NCI-H2107 treated with DMSO at 0.1 percent for 48 hours (cell line): Measurements from ENCODE around the gene ALDH3B2.
"Not testable (repeated sequence)": the region's sequence is repeated elsewhere in the genome, so short reads cannot be mapped to it uniquely, and the experiment has no call there.

Experiments used
- DNase-seq: peaks from one replicate; lab custom pipeline; 2025; ENCODE audit not compliant: unreplicated experiment; lab: John Stamatoyannopoulos, UW

ALDH3B2 gene

GRCh38 chr11:67662835-67663531 lies 11.4 kb downstream of the ALDH3B2 start:
- DNase-seq = no peak

GRCh38 chr11:67662142-67662834 lies 12.1 kb downstream of the ALDH3B2 start:
- DNase-seq = no peak

GRCh38 chr11:67660752-67661151 lies 13.7 kb downstream of the ALDH3B2 start:
- DNase-seq = not testable (repeated sequence)

DNA sequence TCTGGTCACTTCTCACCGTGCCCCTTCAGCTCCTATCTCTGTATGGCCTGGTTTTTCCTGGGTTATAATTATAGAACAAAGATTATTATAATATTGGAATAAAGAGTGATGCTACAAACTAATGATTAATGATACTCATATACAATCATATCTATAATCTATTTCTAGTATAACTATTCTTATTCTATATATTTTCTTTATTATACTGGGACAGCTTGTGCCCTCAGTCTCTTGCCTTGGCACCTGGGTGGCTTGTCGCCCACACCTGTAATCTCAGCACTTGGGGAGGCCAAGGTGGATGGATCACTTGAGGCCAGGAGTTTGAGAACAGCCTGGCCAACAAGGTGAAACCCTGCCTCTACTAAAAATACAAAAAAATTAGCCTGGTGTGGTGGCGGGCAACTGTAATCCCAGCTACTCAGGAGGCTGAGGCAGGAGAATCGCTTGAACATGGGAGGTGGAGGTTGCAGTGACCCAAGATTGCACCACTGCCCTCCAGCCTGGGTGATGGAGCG lies 14.7 kb downstream of the ALDH3B2 start:
- DNase-seq = not testable (repeated sequence)

- DNase-seq = no peak
Observed at GRCh38 chr11:67657300-67657699, 17.1 kb downstream of the ALDH3B2 start.

GRCh38 chr11:67656278-67656922 lies 18.0 kb downstream of the ALDH3B2 start:
- DNase-seq = no peak

DNA sequence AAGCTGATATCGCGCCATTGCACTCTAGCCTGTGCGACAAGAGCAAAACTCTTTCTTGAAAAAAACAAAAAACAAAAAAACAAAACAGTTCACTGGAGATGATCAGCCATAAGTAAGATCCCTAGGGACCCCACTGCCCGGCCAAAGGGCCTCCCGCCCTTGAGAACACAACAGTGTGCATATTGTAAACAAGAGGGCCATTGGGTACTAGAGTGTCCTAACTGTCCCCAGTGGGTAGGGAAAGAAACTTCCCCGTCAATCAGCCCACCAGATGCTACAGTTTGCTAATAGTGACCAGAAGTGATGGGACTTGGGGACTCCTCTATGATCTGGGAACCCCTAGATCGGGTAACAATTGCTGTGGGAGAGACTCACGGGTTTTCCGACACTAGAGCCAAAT lies 20.2 kb downstream of the ALDH3B2 start:
- DNase-seq = no peak

- no peak for DNase-seq
Observed at GRCh38 chr11:67652965-67653845, 21.2 kb downstream of the ALDH3B2 start.

GRCh38 chr11:67651976-67652781 lies 22.2 kb downstream of the ALDH3B2 start:
- no peak for DNase-seq

- no peak for DNase-seq
Observed at GRCh38 chr11:67649634-67650510, 24.6 kb downstream of the ALDH3B2 start.

GRCh38 chr11:67648796-67649613 lies 25.4 kb downstream of the ALDH3B2 start:
- DNase-seq = no peak

DNA sequence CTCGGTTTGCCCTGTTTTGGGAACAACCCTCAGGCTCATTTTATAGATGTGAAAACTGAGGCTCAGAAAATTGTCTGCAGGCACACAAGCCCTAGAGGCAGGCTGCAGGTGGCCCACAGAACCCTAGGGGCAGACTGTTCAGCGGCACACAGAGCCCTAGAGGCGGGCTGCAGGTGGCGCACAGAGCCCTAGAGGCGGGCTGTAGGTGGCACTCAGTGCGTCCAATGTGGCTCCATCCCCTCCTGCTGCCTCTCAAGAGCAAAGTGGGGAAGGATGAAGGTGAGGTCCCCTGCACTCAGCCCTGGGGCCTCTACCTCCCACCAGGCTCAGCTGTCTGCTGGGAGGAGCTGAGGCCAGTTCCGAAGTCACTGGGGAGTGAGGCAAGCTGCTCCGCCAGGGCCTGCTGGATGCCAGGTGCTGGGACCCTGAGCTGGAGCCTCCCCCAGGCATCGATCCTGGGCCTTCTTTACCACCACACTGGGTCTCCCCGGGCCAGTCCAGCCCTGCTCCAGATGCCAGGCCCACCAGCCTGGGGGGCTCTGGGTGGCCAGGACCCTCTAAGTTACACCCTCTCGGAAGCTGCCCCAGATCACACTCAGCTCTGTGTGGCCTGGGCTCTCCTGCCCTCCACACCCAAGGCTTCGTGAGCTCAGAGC lies 26.2 kb downstream of the ALDH3B2 start:
- DNase-seq = no peak

GRCh38 chr11:67647471-67647870 lies 27.0 kb downstream of the ALDH3B2 start:
- no peak for DNase-seq

DNA sequence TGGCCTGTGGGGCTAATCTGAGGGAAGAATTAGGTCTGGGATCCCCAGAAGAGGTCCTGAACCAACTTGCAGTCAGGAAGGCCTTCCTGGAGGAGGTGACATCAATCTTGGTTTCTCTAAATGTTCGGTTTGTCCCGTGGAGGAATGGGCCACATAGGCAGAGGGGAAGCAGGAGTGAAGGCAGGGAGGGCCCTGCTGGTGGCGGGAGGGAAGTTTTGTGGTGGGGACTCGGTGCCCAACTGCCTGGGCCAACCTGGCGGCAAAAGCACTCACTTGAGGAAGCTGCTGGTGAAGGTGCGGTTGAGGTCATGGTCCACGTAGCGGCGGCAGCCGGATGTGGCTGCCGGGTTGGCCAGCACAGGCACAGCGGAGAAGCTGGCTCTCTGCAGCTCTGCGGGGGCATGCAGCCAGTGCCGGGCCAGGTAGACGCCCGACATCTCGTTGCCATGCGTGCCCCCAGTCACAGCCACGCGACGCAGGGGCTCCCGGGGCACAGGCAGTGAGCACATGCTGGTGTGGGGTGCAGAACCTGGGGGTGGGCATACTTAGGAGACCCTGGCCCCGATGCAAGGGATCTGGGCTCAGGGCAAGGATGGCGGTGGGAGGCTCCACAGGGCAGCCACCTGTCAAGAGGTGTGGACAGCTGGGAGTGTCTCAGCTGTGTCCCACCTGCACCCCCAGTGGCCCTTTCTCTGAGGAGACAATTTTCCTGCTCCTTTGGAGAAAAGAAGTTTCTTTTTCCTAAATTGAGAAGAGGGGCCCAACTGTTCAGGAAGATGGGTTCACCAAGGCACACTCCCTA lies 27.7 kb downstream of the ALDH3B2 start:
- no peak for DNase-seq

DNA sequence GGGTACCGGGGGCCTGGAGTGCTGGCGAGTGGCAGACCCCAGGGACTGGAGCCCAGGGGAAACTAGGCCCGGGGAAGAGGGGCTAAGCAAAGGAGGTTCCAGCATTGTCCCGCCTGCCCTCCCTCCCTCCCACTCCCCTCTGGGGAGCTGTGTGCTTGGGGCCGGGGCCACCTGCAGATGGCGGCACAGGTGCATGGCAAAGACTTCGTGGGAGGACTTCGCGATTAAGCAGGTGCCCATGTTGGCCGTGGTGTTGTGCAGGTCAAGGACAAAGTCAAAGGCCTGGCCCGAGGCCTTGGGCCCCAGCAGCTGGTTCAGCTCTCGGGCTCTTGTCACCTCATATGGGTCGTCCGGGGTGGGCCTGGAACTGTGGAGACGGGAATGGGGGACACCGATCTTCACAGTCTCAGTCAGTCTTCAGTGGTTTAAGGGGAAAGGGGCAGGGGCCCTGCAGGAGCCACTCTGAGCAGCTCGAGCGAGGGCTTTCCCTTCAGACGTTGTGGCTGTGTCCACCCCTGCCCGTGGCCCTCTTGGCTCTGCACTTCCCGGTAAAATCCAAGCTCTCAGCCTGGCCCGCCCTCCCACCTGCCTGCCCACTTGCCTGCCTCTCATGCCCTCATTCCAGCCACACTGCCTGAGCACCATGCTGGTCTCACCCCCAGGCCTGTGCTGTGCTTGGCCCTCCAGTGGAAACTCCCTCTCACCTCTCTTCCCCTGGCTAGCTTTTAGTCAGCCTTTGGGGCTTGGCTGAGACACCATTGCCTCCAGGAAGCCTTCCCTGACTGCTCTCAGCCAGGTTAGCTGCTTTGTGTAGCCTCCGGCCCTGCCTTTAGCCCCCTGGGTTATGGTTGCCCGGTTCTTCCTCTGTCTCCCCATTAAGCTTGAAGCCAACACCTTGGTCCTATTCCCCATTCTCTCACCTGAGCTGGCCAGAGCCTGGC lies 28.6 kb downstream of the ALDH3B2 start:
- no peak for DNase-seq
